ENCODE results near the gene GIPC2. TPM values are rescaled to one million over a fixed set of nuclear protein-coding genes. Genes with fewer than 3 reads are reported as not detected.
"Not testable (repeated sequence)": the region's sequence is repeated elsewhere in the genome, so short reads cannot be mapped to it uniquely, and the experiment has no call there.

The GIPC2 gene
- total RNA-seq, result 1 to 10 TPM in 5 of 6 donors, under 1 TPM in 1; 0.33 to 4.1 (median 1.8) TPM

- peak within 1 kb of the TSS; percentile 50 to 77 (median 60) for H3K4me3 ChIP-seq
- H3K9me3 ChIP-seq, result no peaks in the 10 kb centered on the region
- H3K27me3 ChIP-seq, result peaks cover 0 to 12% (median 6%) of the 10 kb centered on the region in 4 donors
- TF ChIP-seq POLR2AphosphoS5 (IDR thresholded peaks at IDR 0.05), result no peak
- no peak for TF ChIP-seq EP300 (IDR thresholded peaks at IDR 0.05)
- no peak for TF ChIP-seq POLR2A (IDR thresholded peaks at IDR 0.05)
- TF ChIP-seq CTCF (IDR thresholded peaks at IDR 0.05), result no peak
- peak in 1 of 2 donors; percentile 89 for DNase-seq
- peak in 1 of 2 donors; percentile 68 for ATAC-seq (ENCODE audit: low FRiP score in 2 of 2)
- peaks cover 0 to 18% (median 13%) of the 10 kb centered on the region in 4 donors for H3K4me1 ChIP-seq
- peak within 1 kb of the TSS; percentile 43 to 78 (median 67) for H3K27ac ChIP-seq
- WGBS, 2 donors, result 5 to 6% methylated on average over 30 to 77 of the region's 85 CpGs
- H3K36me3 ChIP-seq, result no peaks in the 10 kb centered on the region
These were observed at the start of gene GIPC2 for GRCh38 chr1:78045926-78046778. GIPC2 (plus strand) TSS chr1:78045966; CDS start chr1:78046095, 129 bp downstream.

- Histone ChIP-seq H3K27me3 (no peaks in the 10 kb centered on the region), H3K4me3 (no peak overlapping the region), H3K9me3 (no peaks in the 10 kb centered on the region), H3K36me3 (peaks cover 0 to 10% (median 0%) of the 10 kb centered on the region in 4 donors), H3K4me1 (no peaks in the 10 kb centered on the region), H3K27ac (no peak overlapping the region)
- TF ChIP-seq CTCF (IDR thresholded peaks at IDR 0.05), result no peak
- no peak for TF ChIP-seq EP300 (IDR thresholded peaks at IDR 0.05)
- no peak for TF ChIP-seq POLR2A (IDR thresholded peaks at IDR 0.05)
- no peak for TF ChIP-seq POLR2AphosphoS5 (IDR thresholded peaks at IDR 0.05)
- ATAC-seq (ENCODE audit: low FRiP score in 2 of 2), result no peak
- WGBS, 2 donors, result 95 to 97% methylated on average over 5 of the region's 5 CpGs
- DNase-seq, result no peak
These were observed 49.0 kb upstream of the GIPC2 start for GRCh38 chr1:77996734-77997133.

- peaks cover 4 to 15% (median 5%) of the 10 kb centered on the region in 4 donors for H3K4me1 ChIP-seq
- 92% methylated on average over 11 of the region's 11 CpGs for WGBS, 2 donors
- H3K9me3 ChIP-seq; H3K27ac ChIP-seq; H3K36me3 ChIP-seq; H3K27me3 ChIP-seq; DNase-seq; ATAC-seq (ENCODE audit: low FRiP score in 2 of 2); H3K4me3 ChIP-seq: not testable (repeated sequence)
These were observed 45.2 kb upstream of the GIPC2 start for GRCh38 chr1:78000536-78000935.

GRCh38 chr1:78003070-78003746 lies 42.6 kb upstream of the GIPC2 start:
- no peaks in the 10 kb centered on the region for H3K27me3 ChIP-seq
- no peaks in the 10 kb centered on the region for H3K9me3 ChIP-seq
- H3K27ac ChIP-seq, result peak overlapping the region in 2 of 4 donors; percentile 83 to 87
- 37 to 48% methylated on average over 3 of the region's 3 CpGs for WGBS, 2 donors
- TF ChIP-seq POLR2A (IDR thresholded peaks at IDR 0.05), result no peak
- TF ChIP-seq EP300 (IDR thresholded peaks at IDR 0.05), result no peak
- TF ChIP-seq POLR2AphosphoS5 (IDR thresholded peaks at IDR 0.05), result no peak
- TF ChIP-seq CTCF (IDR thresholded peaks at IDR 0.05), result no peak
- peaks cover 4 to 15% (median 7%) of the 10 kb centered on the region in 4 donors for H3K4me1 ChIP-seq
- H3K36me3 ChIP-seq, result no peaks in the 10 kb centered on the region
- DNase-seq (no peak), ATAC-seq (ENCODE audit: low FRiP score in 2 of 2) (no peak)
- peak overlapping the region in 1 of 4 donors; percentile 56 for H3K4me3 ChIP-seq
